ENCODE results near the gene NR1D2. TPM values are rescaled to one million over a fixed set of nuclear protein-coding genes. Genes with fewer than 3 reads are reported as not detected.

Gene NR1D2
- total RNA-seq, 1 experiment from 2014 or later: 24.0 TPM

- H3T11ph ChIP-seq (ENCODE audit: low read length): no peak overlapping the region
- no peaks in the 10 kb centered on the region for H3K27me3 Mint-ChIP-seq (ENCODE audit: low read depth)
- H4K91ac ChIP-seq (ENCODE audit: insufficient read length, low read depth, low read length): no peak overlapping the region
- H3K27me3 ChIP-seq (ENCODE audit: insufficient read depth, low read length): no peaks in the 10 kb centered on the region
- H4K5ac ChIP-seq (ENCODE audit: insufficient read length, low read depth, low read length): no peak overlapping the region
- H3K23ac ChIP-seq (ENCODE audit: insufficient read length, low read depth, low read length): no peak overlapping the region
- H3K23me2 ChIP-seq (ENCODE audit: insufficient read length, low read depth, low read length, poor library complexity, severe bottlenecking): no peaks in the 10 kb centered on the region
- H2BK5ac ChIP-seq (ENCODE audit: insufficient read length, low read length): no peak overlapping the region
- peaks cover 5 to 20% of the 10 kb centered on the region in 2 experiments for H3K4me1 Mint-ChIP-seq
- no peak overlapping the region for H3K4ac ChIP-seq (ENCODE audit: low read depth, low read length)
- H3K36me3 Mint-ChIP-seq (ENCODE audit: insufficient read depth in 1 of 3, low read depth in 3 of 3): peaks cover 13 to 40% (median 20%) of the 10 kb centered on the region in 3 experiments
- no peak overlapping the region for H3K56ac ChIP-seq (ENCODE audit: insufficient read length, low read depth, low read length)
- no peak overlapping the region for H3K27ac Mint-ChIP-seq
- no peak overlapping the region for H2BK20ac ChIP-seq (ENCODE audit: low read depth, low read length, poor library complexity, severe bottlenecking)
- H3K9me3 ChIP-seq (ENCODE audit: control insufficient read depth, low read depth, low read length): no peaks in the 10 kb centered on the region
- peaks cover 13% of the 10 kb centered on the region; the same call in 1 of the 2 replicates for H3K79me2 ChIP-seq (ENCODE audit: insufficient read depth, low read length)
- no peaks in the 10 kb centered on the region for H3K9me3 Mint-ChIP-seq
- no peak overlapping the region for H2BK15ac ChIP-seq (ENCODE audit: low read depth, low read length)
- no peak overlapping the region for H2AFZ ChIP-seq (ENCODE audit: low read length)
- no peak for DNase-seq
- H3K27ac ChIP-seq (ENCODE audit: insufficient read length, low read depth, low read length): no peak overlapping the region
- H2AK5ac ChIP-seq (ENCODE audit: insufficient read length, low read length): no peak overlapping the region
- no peak overlapping the region for H3K4me2 ChIP-seq (ENCODE audit: insufficient read depth, insufficient read length, low read length)
- no peak overlapping the region for H2BK120ac ChIP-seq (ENCODE audit: low read depth, low read length, poor library complexity, severe bottlenecking)
- no peak overlapping the region for H2BK12ac ChIP-seq (ENCODE audit: insufficient read length, low read depth, low read length)
- no peak overlapping the region for H3K4me3 Mint-ChIP-seq
- H3K14ac ChIP-seq (ENCODE audit: insufficient read depth, low read length): no peak overlapping the region
- TF ChIP-seq, protein P1, sequence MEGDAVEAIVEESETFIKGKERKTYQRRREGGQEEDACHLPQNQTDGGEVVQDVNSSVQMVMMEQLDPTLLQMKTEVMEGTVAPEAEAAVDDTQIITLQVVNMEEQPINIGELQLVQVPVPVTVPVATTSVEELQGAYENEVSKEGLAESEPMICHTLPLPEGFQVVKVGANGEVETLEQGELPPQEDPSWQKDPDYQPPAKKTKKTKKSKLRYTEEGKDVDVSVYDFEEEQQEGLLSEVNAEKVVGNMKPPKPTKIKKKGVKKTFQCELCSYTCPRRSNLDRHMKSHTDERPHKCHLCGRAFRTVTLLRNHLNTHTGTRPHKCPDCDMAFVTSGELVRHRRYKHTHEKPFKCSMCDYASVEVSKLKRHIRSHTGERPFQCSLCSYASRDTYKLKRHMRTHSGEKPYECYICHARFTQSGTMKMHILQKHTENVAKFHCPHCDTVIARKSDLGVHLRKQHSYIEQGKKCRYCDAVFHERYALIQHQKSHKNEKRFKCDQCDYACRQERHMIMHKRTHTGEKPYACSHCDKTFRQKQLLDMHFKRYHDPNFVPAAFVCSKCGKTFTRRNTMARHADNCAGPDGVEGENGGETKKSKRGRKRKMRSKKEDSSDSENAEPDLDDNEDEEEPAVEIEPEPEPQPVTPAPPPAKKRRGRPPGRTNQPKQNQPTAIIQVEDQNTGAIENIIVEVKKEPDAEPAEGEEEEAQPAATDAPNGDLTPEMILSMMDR (conservative IDR thresholded peaks at IDR 0.05): no peak
- no CpG with 5 or more reads among the region's 4 CpGs for WGBS (ENCODE audit: extremely low coverage, insufficient read length, low lambda C conversion rate)
- H3K79me1 ChIP-seq (ENCODE audit: insufficient read depth, low read depth, low read length, poor library complexity, severe bottlenecking): peaks cover 3% of the 10 kb centered on the region
- no peak overlapping the region for H3K9ac ChIP-seq (ENCODE audit: extremely low read depth, insufficient read length, low read length)
- H4K20me1 ChIP-seq (ENCODE audit: control insufficient read depth, insufficient read depth, insufficient read length): no peaks in the 10 kb centered on the region
- H3K4me1 ChIP-seq (ENCODE audit: insufficient read depth, low read length): no peaks in the 10 kb centered on the region
- no peak overlapping the region for H3K18ac ChIP-seq (ENCODE audit: insufficient read length, low read depth, low read length)
- H4K8ac ChIP-seq (replicated peaks; ENCODE audit: insufficient read length, low read depth, low read length): no peak overlapping the region
Measured at GRCh38 chr3:23952646-23953045, 7.6 kb downstream of the NR1D2 start.
